ENCODE data around the gene ARHGAP10.

The ARHGAP10 gene

DNA sequence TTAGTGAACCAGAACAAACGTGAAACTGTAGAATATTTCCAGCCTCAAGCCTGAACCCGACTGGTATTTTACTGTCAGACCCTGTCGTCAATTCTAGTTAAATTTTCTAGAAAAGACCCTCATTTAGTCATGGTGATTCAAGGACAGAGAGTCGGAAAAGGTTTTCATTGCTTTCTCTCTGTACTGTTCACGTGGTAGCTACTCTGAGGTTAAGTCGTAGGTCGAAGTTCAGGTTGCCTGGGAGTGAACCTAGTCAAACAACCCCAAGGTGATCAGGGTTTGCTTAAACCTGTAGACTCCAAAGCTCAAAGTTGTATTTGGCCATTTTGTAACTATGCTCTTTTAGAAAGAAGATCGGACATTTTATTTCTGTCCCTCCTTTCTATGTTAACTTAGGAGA lies 283.6 kb downstream of the ARHGAP10 start:
- Histone ChIP-seq H2AFZ (ENCODE audit: low read length) (no peak overlapping the region), H3K36me3 (replicated peaks; ENCODE audit: insufficient read depth, low read length) (no peaks in the 10 kb centered on the region), H3K27ac (ENCODE audit: low read length) (no peak overlapping the region), H3K9ac (ENCODE audit: low read length) (no peak overlapping the region), H3K9me2 (replicated peaks; ENCODE audit: insufficient read depth, low read length) (no peaks in the 10 kb centered on the region), H3K4me2 (ENCODE audit: low read depth, low read length) (no peak overlapping the region), H3F3A (ENCODE audit: insufficient read depth, low read length) (no peaks in the 10 kb centered on the region), H3K4me3 (ENCODE audit: low read length) (no peak overlapping the region), H3K27me3 (replicated peaks; ENCODE audit: insufficient read depth, low read length) (no peaks in the 10 kb centered on the region), H3K4me1 (ENCODE audit: low read length) (no peaks in the 10 kb centered on the region), H3K9me3 (replicated peaks; ENCODE audit: insufficient read depth, low read length) (no peaks in the 10 kb centered on the region), H3K79me2 (ENCODE audit: low read length) (0 out of 2 replicates have a peak, but pooled peaks cover 16% of the 10 kb centered on the region), H4K20me1 (ENCODE audit: insufficient read depth, low read length) (no peaks in the 10 kb centered on the region)
- no peak for TF ChIP-seq EZH2 (optimal IDR thresholded peaks at IDR 0.05; ENCODE audit: low read depth, low read length)
- TF ChIP-seq, protein P1, sequence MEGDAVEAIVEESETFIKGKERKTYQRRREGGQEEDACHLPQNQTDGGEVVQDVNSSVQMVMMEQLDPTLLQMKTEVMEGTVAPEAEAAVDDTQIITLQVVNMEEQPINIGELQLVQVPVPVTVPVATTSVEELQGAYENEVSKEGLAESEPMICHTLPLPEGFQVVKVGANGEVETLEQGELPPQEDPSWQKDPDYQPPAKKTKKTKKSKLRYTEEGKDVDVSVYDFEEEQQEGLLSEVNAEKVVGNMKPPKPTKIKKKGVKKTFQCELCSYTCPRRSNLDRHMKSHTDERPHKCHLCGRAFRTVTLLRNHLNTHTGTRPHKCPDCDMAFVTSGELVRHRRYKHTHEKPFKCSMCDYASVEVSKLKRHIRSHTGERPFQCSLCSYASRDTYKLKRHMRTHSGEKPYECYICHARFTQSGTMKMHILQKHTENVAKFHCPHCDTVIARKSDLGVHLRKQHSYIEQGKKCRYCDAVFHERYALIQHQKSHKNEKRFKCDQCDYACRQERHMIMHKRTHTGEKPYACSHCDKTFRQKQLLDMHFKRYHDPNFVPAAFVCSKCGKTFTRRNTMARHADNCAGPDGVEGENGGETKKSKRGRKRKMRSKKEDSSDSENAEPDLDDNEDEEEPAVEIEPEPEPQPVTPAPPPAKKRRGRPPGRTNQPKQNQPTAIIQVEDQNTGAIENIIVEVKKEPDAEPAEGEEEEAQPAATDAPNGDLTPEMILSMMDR (IDR thresholded peaks at IDR 0.05; ENCODE audit: low read length): no peak
- no peak for TF ChIP-seq EZH2phosphoT487 (IDR thresholded peaks at IDR 0.05; ENCODE audit: low read length)
- no peak for DNase-seq

GRCh38 chr4:148016063-148016637 lies 284.3 kb downstream of the ARHGAP10 start:
- H3K9me2 ChIP-seq (replicated peaks; ENCODE audit: insufficient read depth, low read length): no peaks in the 10 kb centered on the region
- no peaks in the 10 kb centered on the region for H4K20me1 ChIP-seq (ENCODE audit: insufficient read depth, low read length)
- H3K4me1 ChIP-seq (ENCODE audit: low read length): no peaks in the 10 kb centered on the region
- H3K79me2 ChIP-seq (ENCODE audit: low read length): 0 out of 2 replicates have a peak, but pooled peaks cover 20% of the 10 kb centered on the region
- no peak for TF ChIP-seq EZH2 (optimal IDR thresholded peaks at IDR 0.05; ENCODE audit: low read depth, low read length)
- no peak for TF ChIP-seq EZH2phosphoT487 (IDR thresholded peaks at IDR 0.05; ENCODE audit: low read length)
- TF ChIP-seq, protein P1 (IDR thresholded peaks at IDR 0.05; ENCODE audit: low read length): no peak
- H3K4me3 ChIP-seq (ENCODE audit: low read length): no peak overlapping the region
- no peak for DNase-seq
- H2AFZ ChIP-seq (ENCODE audit: low read length): no peak overlapping the region
- no peaks in the 10 kb centered on the region for H3K27me3 ChIP-seq (replicated peaks; ENCODE audit: insufficient read depth, low read length)
- no peak overlapping the region for H3K4me2 ChIP-seq (ENCODE audit: low read depth, low read length)
- no peaks in the 10 kb centered on the region for H3K36me3 ChIP-seq (replicated peaks; ENCODE audit: insufficient read depth, low read length)
- H3K27ac ChIP-seq (ENCODE audit: low read length): no peak overlapping the region
- H3K9ac ChIP-seq (ENCODE audit: low read length): no peak overlapping the region
- no peaks in the 10 kb centered on the region for H3F3A ChIP-seq (ENCODE audit: insufficient read depth, low read length)
- no peaks in the 10 kb centered on the region for H3K9me3 ChIP-seq (replicated peaks; ENCODE audit: insufficient read depth, low read length)

DNA sequence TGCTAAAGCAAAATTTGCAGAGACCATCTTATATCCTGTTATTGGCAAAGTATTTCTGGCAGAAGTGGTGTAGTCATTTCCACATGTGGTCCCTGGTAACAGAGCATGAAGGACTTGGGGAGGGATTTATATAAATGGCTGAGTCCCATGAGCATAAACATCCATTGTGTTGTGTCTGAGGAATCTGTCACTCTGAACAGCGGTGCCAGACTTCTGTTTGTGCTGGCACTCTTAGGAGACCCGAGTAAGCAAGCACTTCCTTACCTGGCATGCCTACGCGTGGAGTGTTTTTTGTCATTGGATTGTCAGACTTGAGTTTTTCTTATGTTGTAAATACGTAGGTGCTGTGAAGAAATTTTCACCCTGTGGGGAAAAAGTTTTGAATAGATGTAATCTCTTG lies 285.9 kb downstream of the ARHGAP10 start:
- H3K4me2 ChIP-seq (ENCODE audit: low read depth, low read length): no peak overlapping the region
- TF ChIP-seq, protein P1 (IDR thresholded peaks at IDR 0.05; ENCODE audit: low read length): no peak
- no peak for TF ChIP-seq EZH2phosphoT487 (IDR thresholded peaks at IDR 0.05; ENCODE audit: low read length)
- TF ChIP-seq EZH2 (optimal IDR thresholded peaks at IDR 0.05; ENCODE audit: low read depth, low read length): no peak
- H3K79me2 ChIP-seq (ENCODE audit: low read length): 0 out of 2 replicates have a peak, but pooled peaks cover 14% of the 10 kb centered on the region
- no peaks in the 10 kb centered on the region for H3K27me3 ChIP-seq (replicated peaks; ENCODE audit: insufficient read depth, low read length)
- H3K9me2 ChIP-seq (replicated peaks; ENCODE audit: insufficient read depth, low read length): no peaks in the 10 kb centered on the region
- H3F3A ChIP-seq (ENCODE audit: insufficient read depth, low read length): no peaks in the 10 kb centered on the region
- H3K4me3 ChIP-seq (ENCODE audit: low read length): no peak overlapping the region
- H3K27ac ChIP-seq (ENCODE audit: low read length): no peak overlapping the region
- no peak for DNase-seq
- no peaks in the 10 kb centered on the region for H4K20me1 ChIP-seq (ENCODE audit: insufficient read depth, low read length)
- H3K9me3 ChIP-seq (replicated peaks; ENCODE audit: insufficient read depth, low read length): no peaks in the 10 kb centered on the region
- no peak overlapping the region for H2AFZ ChIP-seq (ENCODE audit: low read length)
- no peak overlapping the region for H3K9ac ChIP-seq (ENCODE audit: low read length)
- no peaks in the 10 kb centered on the region for H3K4me1 ChIP-seq (ENCODE audit: low read length)
- H3K36me3 ChIP-seq (replicated peaks; ENCODE audit: insufficient read depth, low read length): no peaks in the 10 kb centered on the region

All from MM.1S (cell line).